IMR-90 (cell line): ENCODE measurements around the gene KBTBD8.

Source experiments
- CTCF ChIP-seq: conservative IDR thresholded peaks from 2 replicates; pipeline ENCODE4 v1.5.1; 2012; ENCODE audit warnings: mild to moderate bottlenecking, low read depth, low read length, improper control_type of control experiment
- FOS ChIP-seq: fragments of 150-350 bp; IDR thresholded peaks from 2 replicates; pipeline ENCODE4 v1.6.1; 2016; ENCODE audit warnings: low read depth, low read length
- MAFK ChIP-seq: IDR thresholded peaks from 2 replicates; pipeline ENCODE4 v1.6.1; 2012; ENCODE audit warnings: low read depth, low read length, improper control_type of control experiment
- MXI1 ChIP-seq: IDR thresholded peaks from 2 replicates; pipeline ENCODE4 v1.6.1; 2012; ENCODE audit warnings: low read depth, mild to moderate bottlenecking, low read length, moderate library complexity, borderline replicate concordance
- POLR2A ChIP-seq: IDR thresholded peaks from 2 replicates; pipeline ENCODE4 v1.6.1; 2012; ENCODE audit warnings: mild to moderate bottlenecking, low read depth, low read length
- RAD21 ChIP-seq: IDR thresholded peaks from 2 replicates; pipeline ENCODE4 v1.6.1; 2012; ENCODE audit warnings: low read length, improper control_type of control experiment
- RCOR1 ChIP-seq: IDR thresholded peaks from 2 replicates; pipeline ENCODE4 v1.6.1; 2012; ENCODE audit warnings: mild to moderate bottlenecking, low read length, improper control_type of control experiment; ENCODE audit not compliant: insufficient replicate concordance
- SMC3 ChIP-seq: fragments of 150-350 bp; IDR thresholded peaks from 2 replicates; pipeline ENCODE4 v1.6.1; 2016; ENCODE audit warnings: low read depth, mild to moderate bottlenecking, antibody characterized with exemption, low read length, moderate library complexity
- USF2 ChIP-seq: fragments of 150-350 bp; IDR thresholded peaks from 2 replicates; pipeline ENCODE4 v1.6.1; 2017; ENCODE audit warnings: mild to moderate bottlenecking, antibody characterized with exemption, low read length, low read depth
- TF ChIP-seq, protein P1 (sequence below): fragments of 150-350 bp; IDR thresholded peaks from 2 replicates; pipeline ENCODE4 v1.6.1; 2016; ENCODE audit warnings: low read depth, mild to moderate bottlenecking, low read length, moderate library complexity, borderline replicate concordance

GRCh38 chr3:66998904-66999235 is 763 bp downstream of the KBTBD8 start:
- TF ChIP-seq CTCF (no peak), RAD21 (no peak), POLR2A (no peak), USF2 (no peak), SMC3 (no peak), MAFK (no peak), FOS (no peak), MXI1 (no peak), RCOR1 (no peak)
- TF ChIP-seq, protein P1, sequence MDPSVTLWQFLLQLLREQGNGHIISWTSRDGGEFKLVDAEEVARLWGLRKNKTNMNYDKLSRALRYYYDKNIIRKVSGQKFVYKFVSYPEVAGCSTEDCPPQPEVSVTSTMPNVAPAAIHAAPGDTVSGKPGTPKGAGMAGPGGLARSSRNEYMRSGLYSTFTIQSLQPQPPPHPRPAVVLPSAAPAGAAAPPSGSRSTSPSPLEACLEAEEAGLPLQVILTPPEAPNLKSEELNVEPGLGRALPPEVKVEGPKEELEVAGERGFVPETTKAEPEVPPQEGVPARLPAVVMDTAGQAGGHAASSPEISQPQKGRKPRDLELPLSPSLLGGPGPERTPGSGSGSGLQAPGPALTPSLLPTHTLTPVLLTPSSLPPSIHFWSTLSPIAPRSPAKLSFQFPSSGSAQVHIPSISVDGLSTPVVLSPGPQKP, result no peak
